ENCODE data around the gene LMTK2. TPM values are rescaled to one million over a fixed set of nuclear protein-coding genes. Genes with fewer than 3 reads are reported as not detected.
"Not testable (repeated sequence)": the region's sequence is repeated elsewhere in the genome, so short reads cannot be mapped to it uniquely, and the experiment has no call there.

LMTK2 gene
- total RNA-seq, 5 donors from 2014 or later (not counting 1 experiment from before 2014, with no cell fraction given): 15.4 to 26.8 (median 23.4) TPM

- H3K27ac Mint-ChIP-seq: no peak overlapping the region
- H3K4me3 Mint-ChIP-seq: no peak overlapping the region
- WGBS (ENCODE audit: insufficient coverage): 100% methylated on average over 2 of the region's 4 CpGs
- no peak overlapping the region for H3K4me3 ChIP-seq (ENCODE audit: control insufficient read depth in 1 of 2, extremely low read depth in 1 of 2, low read length in 1 of 2)
- H3K4me1 ChIP-seq (ENCODE audit: control insufficient read depth in 1 of 2, extremely low read depth in 1 of 2, insufficient read depth in 2 of 2, low read length in 2 of 2): no peaks in the 10 kb centered on the region
- no peak for ATAC-seq (replicated peaks in 1 of 4)
- no peaks in the 10 kb centered on the region for H3K9me3 Mint-ChIP-seq
- no peaks in the 10 kb centered on the region for H3K27me3 Mint-ChIP-seq
- CTCF ChIA-PET: interaction anchor here in 1 of 2 donors (0.8 to 1.4 kb wide), 2 partner anchors 10 to 14 kb away, joined by 3 to 4 read pairs; no protein-coding TSS in a partner anchor
- DNase-seq: no peak
- H3K36me3 Mint-ChIP-seq: peaks cover 24% of the 10 kb centered on the region
- peaks cover 23 to 52% (median 40%) of the 10 kb centered on the region in 3 donors for H3K4me1 Mint-ChIP-seq
- H3K27me3 ChIP-seq (replicated peaks in 1 of 2; ENCODE audit: control insufficient read depth in 2 of 2, extremely low read depth in 1 of 2, insufficient read depth in 2 of 2, low read length in 1 of 2): no peaks in the 10 kb centered on the region
- no peaks in the 10 kb centered on the region for H3K9me3 ChIP-seq
- POLR2A ChIA-PET: no interaction called here
- H3K27ac ChIP-seq (ENCODE audit: low read length): no peak overlapping the region
- peaks cover 0 to 2% of the 10 kb centered on the region in 2 donors for H3K36me3 ChIP-seq (ENCODE audit: control insufficient read depth in 2 of 2, extremely low read depth in 1 of 2, insufficient read depth in 1 of 2, low read length in 1 of 2)
These were observed 13.9 kb downstream of the LMTK2 start for GRCh38 chr7:98120559-98120958.

- H3K27ac Mint-ChIP-seq; H3K27me3 ChIP-seq (replicated peaks in 1 of 2; ENCODE audit: control insufficient read depth in 2 of 2, extremely low read depth in 1 of 2, insufficient read depth in 2 of 2, low read length in 1 of 2); H3K4me3 Mint-ChIP-seq; H3K36me3 ChIP-seq (ENCODE audit: control insufficient read depth in 2 of 2, extremely low read depth in 1 of 2, insufficient read depth in 1 of 2, low read length in 1 of 2); H3K4me3 ChIP-seq (ENCODE audit: control insufficient read depth in 1 of 2, extremely low read depth in 1 of 2, low read length in 1 of 2); H3K4me1 ChIP-seq (ENCODE audit: control insufficient read depth in 1 of 2, extremely low read depth in 1 of 2, insufficient read depth in 2 of 2, low read length in 2 of 2); H3K27me3 Mint-ChIP-seq; CTCF ChIA-PET; H3K9me3 ChIP-seq; H3K27ac ChIP-seq (ENCODE audit: low read length); ATAC-seq (replicated peaks in 1 of 4); H3K9me3 Mint-ChIP-seq; DNase-seq: not testable (repeated sequence)
- peaks cover 27% of the 10 kb centered on the region for H3K36me3 Mint-ChIP-seq
- POLR2A ChIA-PET: interaction anchor here in 1 of 2 donors (0.7 kb wide), 1 partner anchor 9 kb away, joined by 3 read pairs; no protein-coding TSS in a partner anchor
- peaks cover 21 to 46% (median 37%) of the 10 kb centered on the region in 3 donors for H3K4me1 Mint-ChIP-seq
- 100% methylated on average over 5 of the region's 7 CpGs for WGBS (ENCODE audit: insufficient coverage)
These were observed 14.7 kb downstream of the LMTK2 start for GRCh38 chr7:98121388-98121787.

GRCh38 chr7:98123365-98123696 lies 16.7 kb downstream of the LMTK2 start:
- Mint-ChIP-seq H3K36me3 (peaks cover 29% of the 10 kb centered on the region), H3K27ac (no peak overlapping the region), H3K4me1 (peaks cover 16 to 45% (median 38%) of the 10 kb centered on the region in 3 donors), H3K9me3 (no peaks in the 10 kb centered on the region), H3K27me3 (no peaks in the 10 kb centered on the region), H3K4me3 (no peak overlapping the region)
- no peaks in the 10 kb centered on the region for H3K27me3 ChIP-seq (replicated peaks in 1 of 2; ENCODE audit: control insufficient read depth in 2 of 2, extremely low read depth in 1 of 2, insufficient read depth in 2 of 2, low read length in 1 of 2)
- no peak overlapping the region for H3K4me3 ChIP-seq (ENCODE audit: control insufficient read depth in 1 of 2, extremely low read depth in 1 of 2, low read length in 1 of 2)
- H3K36me3 ChIP-seq (ENCODE audit: control insufficient read depth in 2 of 2, extremely low read depth in 1 of 2, insufficient read depth in 1 of 2, low read length in 1 of 2): peaks cover 0 to 4% of the 10 kb centered on the region in 2 donors
- CTCF ChIA-PET: interaction anchor here (0.8 to 1.0 kb wide), 3 partner anchors 8 to 18 kb away, joined by 3 to 4 read pairs (median 4); no protein-coding TSS in a partner anchor
- POLR2A ChIA-PET: no interaction called here
- H3K27ac ChIP-seq (ENCODE audit: low read length): no peak overlapping the region
- ATAC-seq (replicated peaks in 1 of 4) (no peak), DNase-seq (no peak)
- no peaks in the 10 kb centered on the region for H3K4me1 ChIP-seq (ENCODE audit: control insufficient read depth in 1 of 2, extremely low read depth in 1 of 2, insufficient read depth in 2 of 2, low read length in 2 of 2)
- no peaks in the 10 kb centered on the region for H3K9me3 ChIP-seq
- 100% methylated on average over 1 of the region's 4 CpGs for WGBS (ENCODE audit: insufficient coverage)

GRCh38 chr7:98125759-98126158 lies 19.1 kb downstream of the LMTK2 start:
- H3K9me3 ChIP-seq: no peaks in the 10 kb centered on the region
- WGBS (ENCODE audit: insufficient coverage): 63% methylated on average over 1 of the region's 6 CpGs
- peaks cover 0 to 4% of the 10 kb centered on the region in 2 experiments for H3K4me1 ChIP-seq (ENCODE audit: control insufficient read depth in 1 of 2, extremely low read depth in 1 of 2, insufficient read depth in 2 of 2, low read length in 2 of 2)
- ChIA-PET POLR2A (no interaction called here), CTCF (no interaction called here)
- no peaks in the 10 kb centered on the region for H3K27me3 Mint-ChIP-seq
- H3K4me1 Mint-ChIP-seq: peaks cover 24 to 56% (median 52%) of the 10 kb centered on the region in 3 donors
- ATAC-seq (replicated peaks in 1 of 4): no peak
- H3K27ac ChIP-seq (ENCODE audit: low read length): no peak overlapping the region
- DNase-seq: no peak
- peaks cover 0 to 2% of the 10 kb centered on the region in 2 donors for H3K36me3 ChIP-seq (ENCODE audit: control insufficient read depth in 2 of 2, extremely low read depth in 1 of 2, insufficient read depth in 1 of 2, low read length in 1 of 2)
- peaks cover 27% of the 10 kb centered on the region for H3K36me3 Mint-ChIP-seq
- H3K4me3 ChIP-seq (ENCODE audit: control insufficient read depth in 1 of 2, extremely low read depth in 1 of 2, low read length in 1 of 2): no peak overlapping the region
- no peaks in the 10 kb centered on the region for H3K9me3 Mint-ChIP-seq
- no peak overlapping the region for H3K27ac Mint-ChIP-seq
- peaks cover 0 to 3% of the 10 kb centered on the region in 2 experiments for H3K27me3 ChIP-seq (replicated peaks in 1 of 2; ENCODE audit: control insufficient read depth in 2 of 2, extremely low read depth in 1 of 2, insufficient read depth in 2 of 2, low read length in 1 of 2)
- H3K4me3 Mint-ChIP-seq: no peak overlapping the region

GRCh38 chr7:98126311-98127142 lies 19.9 kb downstream of the LMTK2 start:
- H3K9me3 Mint-ChIP-seq: no peaks in the 10 kb centered on the region
- peaks cover 32 to 63% (median 59%) of the 10 kb centered on the region in 3 donors for H3K4me1 Mint-ChIP-seq
- peaks cover 27% of the 10 kb centered on the region for H3K36me3 Mint-ChIP-seq
- no peak overlapping the region for H3K27ac Mint-ChIP-seq
- H3K27me3 ChIP-seq (replicated peaks in 1 of 2; ENCODE audit: control insufficient read depth in 2 of 2, extremely low read depth in 1 of 2, insufficient read depth in 2 of 2, low read length in 1 of 2): peaks cover 0 to 3% of the 10 kb centered on the region in 2 experiments
- CTCF ChIA-PET: no interaction called here
- no peak overlapping the region for H3K4me3 ChIP-seq (ENCODE audit: control insufficient read depth in 1 of 2, extremely low read depth in 1 of 2, low read length in 1 of 2)
- no peak for ATAC-seq (replicated peaks in 1 of 4)
- no peaks in the 10 kb centered on the region for H3K27me3 Mint-ChIP-seq
- H3K4me3 Mint-ChIP-seq: no peak overlapping the region
- no peaks in the 10 kb centered on the region for H3K9me3 ChIP-seq
- peaks cover 2 to 5% of the 10 kb centered on the region in 2 experiments for H3K4me1 ChIP-seq (ENCODE audit: control insufficient read depth in 1 of 2, extremely low read depth in 1 of 2, insufficient read depth in 2 of 2, low read length in 2 of 2)
- POLR2A ChIA-PET: no interaction called here
- DNase-seq: no peak
- peaks cover 0 to 2% of the 10 kb centered on the region in 2 donors for H3K36me3 ChIP-seq (ENCODE audit: control insufficient read depth in 2 of 2, extremely low read depth in 1 of 2, insufficient read depth in 1 of 2, low read length in 1 of 2)
- WGBS (ENCODE audit: insufficient coverage): 100% methylated on average over 6 of the region's 13 CpGs
- H3K27ac ChIP-seq (ENCODE audit: low read length): no peak overlapping the region

GRCh38 chr7:98128346-98128745 lies 21.7 kb downstream of the LMTK2 start:
- CTCF ChIA-PET: no interaction called here

More at GRCh38 chr7:98128346-98128745, 21.7 kb downstream of the LMTK2 start:
- Mint-ChIP-seq H3K4me3 (no peak overlapping the region), H3K27ac (no peak overlapping the region), H3K9me3 (no peaks in the 10 kb centered on the region), H3K36me3 (peaks cover 26% of the 10 kb centered on the region), H3K27me3 (no peaks in the 10 kb centered on the region), H3K4me1 (peaks cover 45 to 69% (median 68%) of the 10 kb centered on the region in 3 donors)
- Histone ChIP-seq H3K27me3 (replicated peaks in 1 of 2; ENCODE audit: control insufficient read depth in 2 of 2, extremely low read depth in 1 of 2, insufficient read depth in 2 of 2, low read length in 1 of 2) (peaks cover 0 to 3% of the 10 kb centered on the region in 2 experiments), H3K4me1 (ENCODE audit: control insufficient read depth in 1 of 2, extremely low read depth in 1 of 2, insufficient read depth in 2 of 2, low read length in 2 of 2) (peaks cover 14 to 20% of the 10 kb centered on the region in 2 experiments), H3K4me3 (ENCODE audit: control insufficient read depth in 1 of 2, extremely low read depth in 1 of 2, low read length in 1 of 2) (no peak overlapping the region), H3K27ac (ENCODE audit: low read length) (no peak overlapping the region), H3K9me3 (no peaks in the 10 kb centered on the region), H3K36me3 (ENCODE audit: control insufficient read depth in 2 of 2, extremely low read depth in 1 of 2, insufficient read depth in 1 of 2, low read length in 1 of 2) (peaks cover 0 to 2% of the 10 kb centered on the region in 2 donors)
- ATAC-seq (replicated peaks in 1 of 4) (no peak), DNase-seq (no peak)
- 98% methylated on average over 7 of the region's 8 CpGs for WGBS (ENCODE audit: insufficient coverage)
- POLR2A ChIA-PET: no interaction called here

All from T-cell (primary cell).